PC-3 (cell line): ENCODE measurements around the gene CCDC177.

Source experiments
- EZH2phosphoT487 ChIP-seq: fragments of 300-600 bp; sonication (generic); IDR thresholded peaks from 2 replicates; pipeline ENCODE4 v1.6.1; 2018; ENCODE audit warnings: mild to moderate bottlenecking, antibody characterized with exemption, low read length, borderline replicate concordance
- TF ChIP-seq, protein P1 (sequence below): fragments of 300-600 bp; sonication (generic); conservative IDR thresholded peaks from 2 replicates; pipeline ENCODE4 v1.5.1; 2017; ENCODE audit warnings: antibody characterized with exemption, low read depth, mild to moderate bottlenecking, low read length

DNA sequence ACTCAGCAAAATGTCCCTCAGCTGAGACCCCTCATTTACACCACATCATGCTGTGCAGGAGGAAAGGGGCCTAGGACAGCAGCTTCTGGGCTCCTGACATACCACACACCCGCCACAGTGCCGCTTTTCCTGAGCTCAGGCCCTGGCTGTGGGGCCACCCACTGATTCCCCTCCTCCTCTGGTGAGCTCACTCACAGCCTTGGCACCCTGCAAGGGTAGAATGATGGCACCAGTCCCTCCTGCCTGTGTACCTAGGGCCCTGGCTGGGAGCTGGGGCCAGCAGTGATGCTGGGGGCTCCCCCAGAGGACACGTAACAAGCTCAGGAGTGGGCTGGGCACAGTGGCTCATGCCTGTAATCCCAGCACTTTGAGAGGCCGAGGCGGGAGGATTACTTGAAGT lies 45.7 kb downstream of the CCDC177 start:
- TF ChIP-seq, protein P1, sequence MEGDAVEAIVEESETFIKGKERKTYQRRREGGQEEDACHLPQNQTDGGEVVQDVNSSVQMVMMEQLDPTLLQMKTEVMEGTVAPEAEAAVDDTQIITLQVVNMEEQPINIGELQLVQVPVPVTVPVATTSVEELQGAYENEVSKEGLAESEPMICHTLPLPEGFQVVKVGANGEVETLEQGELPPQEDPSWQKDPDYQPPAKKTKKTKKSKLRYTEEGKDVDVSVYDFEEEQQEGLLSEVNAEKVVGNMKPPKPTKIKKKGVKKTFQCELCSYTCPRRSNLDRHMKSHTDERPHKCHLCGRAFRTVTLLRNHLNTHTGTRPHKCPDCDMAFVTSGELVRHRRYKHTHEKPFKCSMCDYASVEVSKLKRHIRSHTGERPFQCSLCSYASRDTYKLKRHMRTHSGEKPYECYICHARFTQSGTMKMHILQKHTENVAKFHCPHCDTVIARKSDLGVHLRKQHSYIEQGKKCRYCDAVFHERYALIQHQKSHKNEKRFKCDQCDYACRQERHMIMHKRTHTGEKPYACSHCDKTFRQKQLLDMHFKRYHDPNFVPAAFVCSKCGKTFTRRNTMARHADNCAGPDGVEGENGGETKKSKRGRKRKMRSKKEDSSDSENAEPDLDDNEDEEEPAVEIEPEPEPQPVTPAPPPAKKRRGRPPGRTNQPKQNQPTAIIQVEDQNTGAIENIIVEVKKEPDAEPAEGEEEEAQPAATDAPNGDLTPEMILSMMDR, result no peak
- TF ChIP-seq EZH2phosphoT487, result no peak
